HFF-Myc (cell line): ENCODE data around the gene NPC1.

Experiments
- DNase-seq: peaks from one replicate; pipeline ENCODE4 v3.0.0-alpha.2; 2011; ENCODE audit warnings: low read depth; ENCODE audit errors: extremely low read depth
- H3K4me3 ChIP-seq: replicated peaks from 2 replicates; pipeline ENCODE4 v1.5.1; 2011; ENCODE audit warnings: low read depth, mild to moderate bottlenecking, control low read depth, low read length
- TF ChIP-seq, protein P1 (sequence below): IDR thresholded peaks from 2 replicates; pipeline ENCODE4 v1.5.1; 2012; ENCODE audit warnings: mild to moderate bottlenecking, low read depth, low read length, control low read depth; ENCODE audit errors: missing control alignments

The NPC1 gene

DNA sequence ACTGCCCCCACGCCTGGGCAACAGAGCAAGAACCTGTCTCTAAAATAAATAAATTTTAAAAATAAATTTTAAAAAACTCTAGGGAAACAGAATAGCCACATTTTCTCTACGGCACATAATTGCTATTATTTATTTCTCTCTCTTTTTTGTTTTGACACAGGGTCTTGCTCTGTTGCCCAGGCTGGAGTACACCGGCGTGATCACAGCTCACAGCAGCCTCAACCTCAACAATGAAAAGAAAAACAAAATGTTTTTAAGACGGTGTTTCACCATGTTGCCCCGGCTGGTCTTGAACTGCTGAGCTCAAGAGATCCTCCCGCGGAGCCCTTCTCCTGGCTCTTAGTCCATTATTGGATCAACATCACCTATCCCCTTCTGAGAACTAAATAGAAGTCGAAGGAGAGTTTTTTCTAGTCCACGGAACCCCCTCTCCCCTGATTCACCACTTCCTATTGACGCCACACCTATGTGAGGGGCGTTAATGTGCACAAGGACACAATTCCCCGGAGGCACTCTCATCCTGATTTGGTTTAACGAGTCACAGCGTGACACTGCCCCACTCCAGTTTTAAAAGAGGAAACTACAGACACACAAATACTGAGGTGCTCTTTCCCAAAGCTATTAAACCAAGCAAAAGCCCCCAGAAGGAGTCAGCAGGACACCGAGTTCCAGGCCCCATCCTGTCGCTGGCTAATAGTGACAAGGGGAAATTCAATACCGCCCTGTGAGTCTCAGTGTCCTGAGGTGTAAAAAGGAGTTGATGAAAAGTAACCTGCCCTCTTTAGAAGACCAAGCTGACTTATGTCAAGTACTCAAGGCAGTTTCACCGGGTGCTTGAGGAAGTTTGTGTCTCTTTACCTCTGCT, 1.1 kb downstream of the NPC1 start:
- TF ChIP-seq, protein P1, sequence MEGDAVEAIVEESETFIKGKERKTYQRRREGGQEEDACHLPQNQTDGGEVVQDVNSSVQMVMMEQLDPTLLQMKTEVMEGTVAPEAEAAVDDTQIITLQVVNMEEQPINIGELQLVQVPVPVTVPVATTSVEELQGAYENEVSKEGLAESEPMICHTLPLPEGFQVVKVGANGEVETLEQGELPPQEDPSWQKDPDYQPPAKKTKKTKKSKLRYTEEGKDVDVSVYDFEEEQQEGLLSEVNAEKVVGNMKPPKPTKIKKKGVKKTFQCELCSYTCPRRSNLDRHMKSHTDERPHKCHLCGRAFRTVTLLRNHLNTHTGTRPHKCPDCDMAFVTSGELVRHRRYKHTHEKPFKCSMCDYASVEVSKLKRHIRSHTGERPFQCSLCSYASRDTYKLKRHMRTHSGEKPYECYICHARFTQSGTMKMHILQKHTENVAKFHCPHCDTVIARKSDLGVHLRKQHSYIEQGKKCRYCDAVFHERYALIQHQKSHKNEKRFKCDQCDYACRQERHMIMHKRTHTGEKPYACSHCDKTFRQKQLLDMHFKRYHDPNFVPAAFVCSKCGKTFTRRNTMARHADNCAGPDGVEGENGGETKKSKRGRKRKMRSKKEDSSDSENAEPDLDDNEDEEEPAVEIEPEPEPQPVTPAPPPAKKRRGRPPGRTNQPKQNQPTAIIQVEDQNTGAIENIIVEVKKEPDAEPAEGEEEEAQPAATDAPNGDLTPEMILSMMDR, result no peak
- DNase-seq, result no peak
- H3K4me3 ChIP-seq, result peak overlapping the region; percentile 79

DNA sequence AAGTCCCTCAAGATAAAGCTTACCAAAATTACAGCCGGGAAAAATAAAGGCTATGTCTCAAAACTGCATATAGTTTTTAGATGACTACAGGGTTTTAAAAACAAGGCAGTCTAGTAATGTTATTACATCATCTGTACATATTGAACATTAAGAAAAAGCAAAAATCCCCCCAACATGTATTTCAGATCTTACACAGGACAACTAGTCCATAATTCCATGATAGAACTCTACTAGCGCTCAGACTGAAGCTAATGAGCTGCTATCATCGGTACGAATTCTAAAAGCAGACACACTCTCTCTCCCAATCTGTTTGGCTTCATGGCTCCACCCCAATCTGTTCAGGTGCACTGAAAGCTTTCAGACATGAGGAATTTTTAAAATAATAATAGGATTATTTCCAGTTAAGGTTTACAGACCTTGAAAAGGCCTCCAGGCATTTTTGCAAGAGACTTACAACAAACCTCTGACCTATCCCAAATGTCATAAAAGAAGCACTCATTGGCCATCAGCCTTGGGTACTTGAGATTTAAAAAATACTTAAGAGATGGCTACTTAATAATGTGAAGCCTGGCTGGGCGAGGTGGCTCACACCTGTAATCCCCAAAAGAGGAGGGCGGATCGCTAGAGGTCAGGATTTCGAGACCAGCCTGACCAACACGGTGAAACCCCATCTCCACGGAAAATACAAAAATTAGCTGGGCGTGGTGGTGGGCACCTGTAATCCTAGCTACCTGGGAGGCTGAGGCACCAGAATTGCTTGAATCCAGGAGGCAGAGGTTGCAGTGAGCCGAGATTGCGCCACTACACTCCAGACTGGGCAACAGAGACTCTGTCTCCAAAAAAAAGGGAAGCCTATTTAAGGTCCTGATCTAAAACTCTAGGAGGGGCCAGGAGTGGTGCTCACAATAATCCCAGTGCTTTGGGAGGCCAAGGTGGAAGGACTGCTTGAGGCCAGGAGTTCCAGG, 2.0 kb downstream of the NPC1 start:
- H3K4me3 ChIP-seq, result no peak overlapping the region; the same call in 1 of the 2 replicates
- DNase-seq, result no peak
- TF ChIP-seq, protein P1, result no peak

DNA sequence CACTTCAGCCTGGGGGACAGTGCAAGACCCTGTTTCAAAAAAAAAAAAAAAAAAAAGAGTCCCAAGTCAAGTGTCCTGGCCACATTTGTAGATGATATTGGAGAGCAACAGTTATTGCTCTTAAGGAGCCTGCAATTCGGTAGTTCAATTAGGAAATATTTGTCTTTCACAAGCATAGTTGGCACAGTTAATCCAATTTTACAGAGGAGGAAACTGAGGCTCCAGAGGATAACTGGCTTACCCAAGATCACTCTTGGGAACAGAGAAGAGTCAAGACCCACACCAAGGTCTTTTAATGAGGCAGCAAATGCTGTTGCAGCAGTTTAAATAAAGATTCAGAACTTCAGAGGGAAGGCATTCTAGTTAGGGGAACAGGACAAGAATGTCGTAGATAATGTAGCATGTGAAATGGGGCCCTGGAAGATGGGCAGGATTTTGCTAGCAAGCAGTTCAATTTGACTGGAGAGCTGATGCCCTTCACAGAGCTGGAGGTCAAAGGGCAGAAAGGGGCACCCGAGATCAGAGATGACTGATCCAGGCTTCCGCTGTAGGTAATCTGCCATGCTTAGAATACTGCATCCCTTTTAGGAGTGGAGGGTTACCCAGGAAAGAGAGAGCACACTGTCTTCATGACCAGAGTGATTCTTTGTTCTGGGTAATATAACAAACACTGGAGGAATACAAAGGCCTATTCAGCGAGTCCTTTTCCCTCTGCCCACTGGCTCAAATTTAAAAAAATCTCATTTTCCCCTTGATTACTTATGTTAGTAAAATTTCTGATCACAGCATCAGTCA, 3.0 kb downstream of the NPC1 start:
- no peak overlapping the region for H3K4me3 ChIP-seq
- no peak for DNase-seq
- TF ChIP-seq, protein P1, result no peak

DNA sequence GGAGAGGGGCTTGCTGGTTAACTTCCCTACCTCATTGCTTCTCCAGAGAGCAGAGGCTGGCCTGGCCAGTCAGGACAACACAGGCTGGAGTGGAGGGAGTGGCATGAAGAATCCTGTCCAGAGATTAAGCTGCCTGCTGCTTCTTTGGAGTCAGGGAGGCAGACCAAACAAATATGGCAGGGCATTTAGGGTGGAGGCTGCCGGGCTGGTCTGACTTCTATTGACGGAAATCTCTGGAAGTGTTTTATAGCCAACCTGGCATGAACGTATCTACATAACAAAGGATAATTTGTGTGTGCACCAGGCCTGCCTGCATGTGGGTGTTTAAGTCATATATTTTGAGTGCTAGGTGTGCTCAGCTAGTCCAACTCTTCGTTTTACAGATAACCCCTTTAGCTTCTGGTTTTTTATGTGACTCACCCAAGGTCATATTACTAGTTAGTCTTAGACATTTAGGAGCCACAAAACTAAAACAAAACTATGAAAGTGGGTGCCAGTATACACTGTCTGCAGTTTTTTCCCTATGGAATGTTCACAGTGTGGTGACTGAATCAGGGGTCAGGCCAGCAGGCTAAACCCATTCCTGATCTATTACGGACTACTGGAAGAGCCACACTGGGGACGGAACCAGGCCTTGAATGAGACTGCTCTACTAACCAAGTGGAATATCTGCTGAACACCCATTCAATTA, 5.5 kb downstream of the NPC1 start:
- DNase-seq, result no peak
- no peak overlapping the region for H3K4me3 ChIP-seq
- TF ChIP-seq, protein P1, result no peak

DNA sequence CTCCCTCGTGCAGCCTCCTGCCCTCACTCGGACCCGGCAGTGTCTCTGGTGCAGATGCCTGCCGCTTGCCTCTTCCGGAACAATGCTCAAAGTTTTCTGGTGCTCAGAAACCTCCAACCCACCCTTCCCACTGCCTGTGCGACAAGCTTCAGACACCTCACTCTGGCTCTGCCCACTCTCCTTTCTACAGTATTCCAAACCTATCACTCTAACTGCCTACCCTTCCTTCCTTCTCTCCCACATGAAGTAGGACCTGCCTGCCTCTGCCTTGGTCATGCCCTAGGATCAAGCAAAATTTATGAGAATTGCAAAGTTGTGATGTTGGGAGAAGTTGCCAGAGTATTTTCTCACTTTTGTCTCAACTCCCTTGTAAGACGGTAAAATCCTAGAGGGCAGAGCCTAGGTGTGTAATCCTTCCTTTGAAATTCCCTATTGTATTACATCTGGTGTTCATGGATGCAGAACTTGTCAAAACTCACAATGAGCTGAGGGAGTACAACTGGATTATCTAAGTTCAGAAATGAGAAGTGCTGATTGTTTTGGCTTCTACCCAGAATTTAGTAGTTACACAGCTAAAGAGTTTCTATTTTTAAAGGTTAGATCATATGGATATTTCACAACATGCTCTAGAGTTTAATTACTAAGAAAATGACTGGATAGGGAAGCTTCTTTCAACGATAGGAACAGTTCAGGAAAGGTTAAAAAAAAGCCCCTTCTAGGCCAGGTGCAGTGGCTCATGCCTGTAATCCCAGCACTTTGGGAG, 7.2 kb downstream of the NPC1 start:
- no peak overlapping the region for H3K4me3 ChIP-seq
- TF ChIP-seq, protein P1, result no peak
- DNase-seq, result no peak
